Fibroblast of mammary gland (primary cell): ENCODE results near the gene DCAF17.
"Not testable (repeated sequence)": the region's sequence is repeated elsewhere in the genome, so short reads cannot be mapped to it uniquely, and the experiment has no call there.

Experiments used
- DNase-seq: peaks from one replicate; pipeline ENCODE4 v3.0.0-alpha.2; 2010; ENCODE audit warnings: low read depth
- H3K4me3 ChIP-seq: 2 replicates; pipeline ENCODE4 v1.5.1; 2011; ENCODE audit warnings: low read depth, mild to moderate bottlenecking, low read length, moderate library complexity; ENCODE audit not compliant: control insufficient read depth
- TF ChIP-seq, protein P1 (sequence below): conservative IDR thresholded peaks from 2 replicates; pipeline ENCODE4 v1.5.1; 2011; ENCODE audit warnings: low read depth, low read length, inconsistent platforms; ENCODE audit not compliant: control insufficient read depth, insufficient read depth

The DCAF17 gene

GRCh38 chr2:171407676-171408044, 26.4 kb upstream of the DCAF17 start:
- DNase-seq = no peak
- no peak overlapping the region for H3K4me3 ChIP-seq
- TF ChIP-seq, protein P1, sequence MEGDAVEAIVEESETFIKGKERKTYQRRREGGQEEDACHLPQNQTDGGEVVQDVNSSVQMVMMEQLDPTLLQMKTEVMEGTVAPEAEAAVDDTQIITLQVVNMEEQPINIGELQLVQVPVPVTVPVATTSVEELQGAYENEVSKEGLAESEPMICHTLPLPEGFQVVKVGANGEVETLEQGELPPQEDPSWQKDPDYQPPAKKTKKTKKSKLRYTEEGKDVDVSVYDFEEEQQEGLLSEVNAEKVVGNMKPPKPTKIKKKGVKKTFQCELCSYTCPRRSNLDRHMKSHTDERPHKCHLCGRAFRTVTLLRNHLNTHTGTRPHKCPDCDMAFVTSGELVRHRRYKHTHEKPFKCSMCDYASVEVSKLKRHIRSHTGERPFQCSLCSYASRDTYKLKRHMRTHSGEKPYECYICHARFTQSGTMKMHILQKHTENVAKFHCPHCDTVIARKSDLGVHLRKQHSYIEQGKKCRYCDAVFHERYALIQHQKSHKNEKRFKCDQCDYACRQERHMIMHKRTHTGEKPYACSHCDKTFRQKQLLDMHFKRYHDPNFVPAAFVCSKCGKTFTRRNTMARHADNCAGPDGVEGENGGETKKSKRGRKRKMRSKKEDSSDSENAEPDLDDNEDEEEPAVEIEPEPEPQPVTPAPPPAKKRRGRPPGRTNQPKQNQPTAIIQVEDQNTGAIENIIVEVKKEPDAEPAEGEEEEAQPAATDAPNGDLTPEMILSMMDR = no peak

- no peak for DNase-seq
- TF ChIP-seq, protein P1 = no peak
- H3K4me3 ChIP-seq = no peak overlapping the region
Observed at GRCh38 chr2:171409436-171409971, 24.5 kb upstream of the DCAF17 start.

DNA sequence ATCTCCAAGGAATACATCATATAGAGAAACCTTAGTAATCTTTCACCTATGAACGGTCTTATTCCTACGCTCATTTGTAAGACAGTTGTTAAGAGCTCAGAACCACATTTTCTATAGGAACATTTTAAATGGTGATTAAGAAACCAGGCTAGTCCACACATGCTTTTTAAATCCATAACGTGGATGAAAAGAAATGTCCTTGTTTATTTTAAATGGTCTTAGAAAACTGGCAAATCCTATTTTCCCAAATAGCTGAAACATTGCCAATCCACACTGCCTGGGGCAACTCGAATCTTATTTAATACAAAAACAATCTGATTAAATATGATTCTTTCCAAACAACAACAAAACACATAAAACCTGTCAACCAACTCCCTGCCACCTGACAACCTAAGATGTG, 23.9 kb upstream of the DCAF17 start:
- peak; percentile 22 for DNase-seq
- TF ChIP-seq, protein P1 = no peak
- H3K4me3 ChIP-seq = no peak overlapping the region

GRCh38 chr2:171410624-171411023, 23.4 kb upstream of the DCAF17 start:
- no peak overlapping the region for H3K4me3 ChIP-seq
- DNase-seq = no peak
- TF ChIP-seq, protein P1 = no peak

- DNase-seq = no peak
- no peak overlapping the region for H3K4me3 ChIP-seq
- TF ChIP-seq, protein P1 = no peak
Observed at GRCh38 chr2:171411214-171411613, 22.8 kb upstream of the DCAF17 start.

DNA sequence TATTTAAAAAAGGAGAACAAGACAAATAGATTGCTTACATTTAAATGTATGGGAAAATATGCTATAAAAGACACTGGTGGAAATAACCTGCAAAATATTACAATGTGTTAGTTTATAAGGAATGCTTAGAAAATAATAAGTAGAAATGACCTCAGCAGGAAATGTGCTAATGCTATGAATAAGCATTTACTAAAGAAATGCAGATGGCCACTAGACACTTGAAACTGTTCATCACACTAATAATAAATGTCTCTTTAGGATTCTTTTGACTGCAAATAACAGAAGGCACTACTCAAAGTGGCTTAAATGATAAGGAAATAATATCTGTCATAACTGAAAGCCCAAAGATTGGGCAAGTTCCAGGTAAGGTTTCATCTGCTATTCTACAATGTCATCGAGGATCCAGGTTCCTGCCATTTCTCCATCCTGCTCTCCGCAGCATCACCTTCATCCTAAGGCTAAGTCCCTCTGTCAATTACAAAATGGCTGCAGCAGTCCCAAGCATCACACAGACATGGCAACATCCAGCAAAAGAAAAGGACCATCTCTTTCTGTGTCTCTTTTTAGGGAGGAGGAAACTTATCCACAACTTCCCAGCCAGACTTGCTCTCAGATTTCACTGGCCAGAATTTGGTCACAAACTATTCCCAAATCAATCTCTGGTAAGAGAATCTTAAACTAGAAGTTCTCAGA, 22.1 kb upstream of the DCAF17 start:
- peak; percentile 68 for DNase-seq
- no peak overlapping the region for H3K4me3 ChIP-seq
- TF ChIP-seq, protein P1 = no peak

GRCh38 chr2:171412571-171413175, 21.4 kb upstream of the DCAF17 start:
- peak; percentile 41 for DNase-seq
- H3K4me3 ChIP-seq = no peak overlapping the region
- TF ChIP-seq, protein P1 = no peak

DNA sequence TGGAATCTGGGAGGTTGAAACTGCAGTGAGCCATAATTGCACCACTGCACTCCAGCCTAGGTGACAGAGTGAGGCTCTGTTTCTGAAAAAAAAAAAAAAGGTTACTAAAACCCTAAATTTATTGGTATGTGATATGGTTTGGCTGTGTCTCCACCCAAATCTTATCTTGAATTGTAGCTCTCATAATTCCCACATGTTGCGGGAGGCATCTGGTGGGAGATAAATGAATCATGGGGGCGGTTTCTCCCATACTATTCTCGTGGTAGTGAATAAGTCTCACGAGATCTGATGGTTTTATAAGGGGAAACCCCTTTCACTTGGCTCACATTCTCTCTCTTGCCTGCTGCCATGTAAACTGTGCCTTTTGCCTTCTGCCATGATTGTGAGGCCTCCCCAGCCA, 19.4 kb upstream of the DCAF17 start:
- H3K4me3 ChIP-seq, DNase-seq: not testable (repeated sequence)
